IMR-90 (cell line): ENCODE measurements around the gene GGTA1. TPM values are rescaled to one million over a fixed set of nuclear protein-coding genes. Genes with fewer than 3 reads are reported as not detected.

Source experiments
- ATAC-seq: fragments of 200-7000 bp; cut with Tn5 transposase; 2 replicates; pipeline ENCODE4 v1.9.1; 2020; ENCODE audit warnings: low read depth, mild to moderate bottlenecking, moderate library complexity
- BruUV-seq: library from RNA; stranded (reverse); fragments of 400-500 nt; replicated peaks from 2 replicates; lab custom pipeline; 2021; lab: Mats Ljungman, UMichigan
- CTCF ChIA-PET: fragments of 300-600 bp; formaldehyde crosslinking; extraction: SDS; loops from one replicate; lab custom pipeline; 2021; ENCODE audit warnings: antibody characterized with exemption; lab: Yijun Ruan, JAX
- POLR2A ChIA-PET: fragments of 300-600 bp; sonication (Branson Sonifier 250); formaldehyde crosslinking; loops from one replicate; lab custom pipeline; 2022; ENCODE audit warnings: antibody characterized with exemption; ENCODE audit not compliant: unreplicated experiment; lab: Charles Lee
- DNase-seq: peaks from one replicate; pipeline ENCODE4 v3.0.0; 2013
- H2AFZ ChIP-seq: replicated peaks from 2 replicates; pipeline ENCODE3; 2013; ENCODE audit warnings: low read length, mild to moderate bottlenecking; ENCODE audit not compliant: poor library complexity
- H2AK5ac ChIP-seq: 2 replicates; pipeline ENCODE4 v1.6.1; 2013; ENCODE audit warnings: low read depth, low read length, inconsistent platforms
- H2AK9ac ChIP-seq: replicated peaks from 2 replicates; pipeline ENCODE3; 2013; ENCODE audit warnings: mild to moderate bottlenecking, low read depth, low read length, moderate library complexity; ENCODE audit not compliant: poor library complexity
- H2BK120ac ChIP-seq: 2 replicates; pipeline ENCODE4 v1.6.1; 2013; ENCODE audit warnings: low read depth, low read length, inconsistent platforms
- H2BK15ac ChIP-seq: 3 replicates; pipeline ENCODE4 v1.6.1; 2013; ENCODE audit warnings: low read depth, low read length, inconsistent platforms
- H2BK20ac ChIP-seq: 2 replicates; pipeline ENCODE4 v1.6.1; 2013; ENCODE audit warnings: low read depth, mild to moderate bottlenecking, inconsistent platforms, low read length, moderate library complexity
- H2BK5ac ChIP-seq: 2 replicates; pipeline ENCODE4 v1.6.1; 2013; ENCODE audit warnings: mild to moderate bottlenecking, low read depth, low read length, inconsistent platforms; ENCODE audit not compliant: poor library complexity, severe bottlenecking
- H3K14ac ChIP-seq: replicated peaks from 2 replicates; pipeline ENCODE4 v1.6.1; 2013; ENCODE audit warnings: low read depth, low read length, inconsistent platforms
- H3K18ac ChIP-seq: 2 replicates; pipeline ENCODE4 v1.6.1; 2013; ENCODE audit warnings: low read depth, low read length, control low read depth
- H3K23ac ChIP-seq: 2 replicates; pipeline ENCODE4 v1.6.1; 2013; ENCODE audit warnings: low read depth, low read length, inconsistent platforms
- H3K27ac ChIP-seq: 2 replicates; pipeline ENCODE4 v1.5.1; 2013; ENCODE audit warnings: mild to moderate bottlenecking, control low read depth, low read length; ENCODE audit not compliant: insufficient read depth
- H3K27me3 ChIP-seq: 2 replicates; pipeline ENCODE4 v1.6.1; 2013; ENCODE audit warnings: low read length; ENCODE audit not compliant: control insufficient read depth, insufficient read depth
- H3K36me3 ChIP-seq: 2 replicates; pipeline ENCODE4 v1.6.1; 2013; ENCODE audit warnings: low read length, mixed read lengths; ENCODE audit not compliant: control insufficient read depth, insufficient read depth
- H3K4ac ChIP-seq: 2 replicates; pipeline ENCODE4 v1.6.1; 2013; ENCODE audit warnings: low read depth, low read length, inconsistent platforms
- H3K4me1 ChIP-seq: 2 replicates; pipeline ENCODE4 v1.6.1; 2013; ENCODE audit warnings: low read length, mixed read lengths; ENCODE audit not compliant: control insufficient read depth, insufficient read depth
- H3K4me2 ChIP-seq: 2 replicates; pipeline ENCODE4 v1.6.1; 2013; ENCODE audit warnings: low read depth, mild to moderate bottlenecking, control low read depth, low read length, moderate library complexity
- H3K4me3 ChIP-seq: 2 replicates; pipeline ENCODE4 v1.5.1; 2013; ENCODE audit warnings: low read depth, mild to moderate bottlenecking, control low read depth, low read length, moderate library complexity; ENCODE audit not compliant: insufficient read depth
- H3K56ac ChIP-seq: 2 replicates; pipeline ENCODE4 v1.6.1; 2013; ENCODE audit warnings: low read length, inconsistent platforms; ENCODE audit not compliant: insufficient read depth; ENCODE audit errors: extremely low read depth
- H3K79me1 ChIP-seq, 2 experiments: 2 replicates each; pipeline ENCODE4 v1.6.1; 2013; ENCODE audit warnings: low read length in 2 of 2, inconsistent platforms in 1 of 2, low read depth in 1 of 2
- H3K9ac ChIP-seq: 2 replicates; pipeline ENCODE4 v1.6.1; 2013; ENCODE audit warnings: low read depth, low read length, control low read depth
- H3K9me1 ChIP-seq: 2 replicates; pipeline ENCODE4 v1.6.1; 2013; ENCODE audit warnings: low read length, inconsistent platforms; ENCODE audit not compliant: insufficient read depth
- H3K9me3 ChIP-seq: 2 replicates; pipeline ENCODE4 v1.6.1; 2013; ENCODE audit warnings: low read length; ENCODE audit not compliant: control insufficient read depth, insufficient read depth
- H4K20me1 ChIP-seq: 2 replicates; pipeline ENCODE4 v1.6.1; 2013; ENCODE audit warnings: low read length, inconsistent platforms; ENCODE audit not compliant: insufficient read depth
- H4K5ac ChIP-seq: 2 replicates; pipeline ENCODE4 v1.6.1; 2013; ENCODE audit warnings: mild to moderate bottlenecking, low read depth, low read length, control low read depth
- H4K8ac ChIP-seq, 2 experiments: 2 replicates each; pipeline ENCODE4 v1.6.1; 2013; ENCODE audit warnings: low read depth in 2 of 2, low read length in 2 of 2, control low read depth in 1 of 2, inconsistent platforms in 1 of 2
- H4K91ac ChIP-seq: 2 replicates; pipeline ENCODE4 v1.6.1; 2013; ENCODE audit warnings: low read depth, low read length, inconsistent platforms; ENCODE audit not compliant: insufficient read depth
- BHLHE40 ChIP-seq: fragments of 150-350 bp; IDR thresholded peaks from 2 replicates; pipeline ENCODE4 v1.6.1; 2016; ENCODE audit warnings: mild to moderate bottlenecking, low read depth, low read length
- CEBPB ChIP-seq: IDR thresholded peaks from 2 replicates; pipeline ENCODE4 v1.6.1; 2012; ENCODE audit warnings: low read depth, low read length, improper control_type of control experiment
- CTCF ChIP-seq: conservative IDR thresholded peaks from 2 replicates; pipeline ENCODE4 v1.5.1; 2012; ENCODE audit warnings: mild to moderate bottlenecking, low read depth, low read length, improper control_type of control experiment
- FOS ChIP-seq: fragments of 150-350 bp; IDR thresholded peaks from 2 replicates; pipeline ENCODE4 v1.6.1; 2016; ENCODE audit warnings: low read depth, low read length
- MAZ ChIP-seq: IDR thresholded peaks from 2 replicates; pipeline ENCODE4 v1.6.1; 2012; ENCODE audit warnings: low read depth, mild to moderate bottlenecking, low read length, improper control_type of control experiment, moderate library complexity, borderline replicate concordance
- MXI1 ChIP-seq: IDR thresholded peaks from 2 replicates; pipeline ENCODE4 v1.6.1; 2012; ENCODE audit warnings: low read depth, mild to moderate bottlenecking, low read length, moderate library complexity, borderline replicate concordance
- POLR2A ChIP-seq: IDR thresholded peaks from 2 replicates; pipeline ENCODE4 v1.6.1; 2012; ENCODE audit warnings: mild to moderate bottlenecking, low read depth, low read length
- RAD21 ChIP-seq: IDR thresholded peaks from 2 replicates; pipeline ENCODE4 v1.6.1; 2012; ENCODE audit warnings: low read length, improper control_type of control experiment
- RFX5 ChIP-seq: IDR thresholded peaks from 2 replicates; pipeline ENCODE4 v1.8.0; 2012; ENCODE audit warnings: low read depth, mild to moderate bottlenecking, low read length, moderate library complexity
- SMC3 ChIP-seq: fragments of 150-350 bp; IDR thresholded peaks from 2 replicates; pipeline ENCODE4 v1.6.1; 2016; ENCODE audit warnings: low read depth, mild to moderate bottlenecking, antibody characterized with exemption, low read length, moderate library complexity
- USF2 ChIP-seq: fragments of 150-350 bp; IDR thresholded peaks from 2 replicates; pipeline ENCODE4 v1.6.1; 2017; ENCODE audit warnings: mild to moderate bottlenecking, antibody characterized with exemption, low read length, low read depth
- WGBS, 2 experiments: methylation state at CpG; one replicate each; pipeline versions ENCODE4 v1.1.5 to v1.1.7; 2013; ENCODE audit warnings: missing lambda C conversion rate in 2 of 2; ENCODE audit not compliant: insufficient read length in 1 of 2; ENCODE audit errors: extremely low coverage in 2 of 2; 5-methylcytosine and 5-hydroxymethylcytosine counted together
- dilution Hi-C: fragments of 300-500 bp; cut with HindIII; formaldehyde crosslinking; loops from one replicate; pipeline ENCODE4 v1.14.3; 2018; ENCODE audit warnings: low sequenced_read_pairs; ENCODE audit not compliant: unreplicated experiment
- in situ Hi-C: fragments of 300-500 bp; cut with MboI; formaldehyde crosslinking; loops from 3 replicates; pipeline ENCODE4 v1.14.3; 2019; ENCODE audit warnings: low sequenced_read_pairs, inconsistent platforms, mixed read lengths
- intact Hi-C: fragments of 100-400 bp; cut with micrococcal nuclease; formaldehyde crosslinking; loops from 2 replicates; pipeline ENCODE4 v1.10.0; 2022
- polyA plus RNA-seq, 3 experiments: library from polyadenylated mRNA; depleted of rRNA; stranded (reverse); fragments of >200 nt; gene quantifications; 2 replicates each; pipeline ENCODE4 v1.2.3, GENCODE V29; 2012; ENCODE audit warnings: low replicate concordance in 1 of 3
- total RNA-seq: library from RNA; depleted of rRNA; stranded (reverse); fragments of >200 nt; gene quantifications from 2 replicates; pipeline ENCODE4 v1.2.3, GENCODE V29; 2012
- TF ChIP-seq, protein P1 (sequence below): fragments of 150-350 bp; IDR thresholded peaks from 2 replicates; pipeline ENCODE4 v1.6.1; 2016; ENCODE audit warnings: low read depth, mild to moderate bottlenecking, low read length, moderate library complexity, borderline replicate concordance

Gene GGTA1
- total and polyA plus RNA-seq, 2 of the 4 experiments (the other 2 are of a cell fraction): not detected

- Histone ChIP-seq H3K56ac (no peak overlapping the region), H2BK120ac (no peak overlapping the region), H3K79me1 (no peaks in the 10 kb centered on the region), H2BK5ac (no peak overlapping the region), H3K9me3 (no peaks in the 10 kb centered on the region), H2BK20ac (no peak overlapping the region), H4K91ac (no peak overlapping the region), H3K4me1 (peaks cover 2% of the 10 kb centered on the region; the same call in 1 of the 2 replicates), H3K27me3 (peaks cover 50% of the 10 kb centered on the region), H2AK9ac (no peak overlapping the region), H4K5ac (no peak overlapping the region), H3K4me2 (no peak overlapping the region), H3K36me3 (no peaks in the 10 kb centered on the region), H3K23ac (no peak overlapping the region), H3K9me1 (0 out of 2 replicates have a peak, but pooled peaks cover 5% of the 10 kb centered on the region), H3K4ac (no peak overlapping the region), H4K8ac (no peak overlapping the region), H4K20me1 (no peaks in the 10 kb centered on the region; the same call in 1 of the 2 replicates), H3K4me3 (no peak overlapping the region), H3K27ac (no peak overlapping the region), H3K9ac (no peak overlapping the region), H2BK15ac (no peak overlapping the region), H2AK5ac (no peak overlapping the region), H3K18ac (no peak overlapping the region), H2AFZ (no peak overlapping the region), H3K14ac (no peak overlapping the region)
- 50% methylated on average over 1 of the region's 3 CpGs; no CpG with 5 or more reads in 1 of the 2 experiments for WGBS, 2 experiments
- no TSS peak for BruUV-seq
- ATAC-seq (no peak), DNase-seq (no peak)
- dilution Hi-C loops: no loop called here
- TF ChIP-seq POLR2A: no peak
- no peak for TF ChIP-seq BHLHE40
- TF ChIP-seq FOS: no peak
- TF ChIP-seq MXI1: no peak
- no peak for TF ChIP-seq SMC3
- TF ChIP-seq CTCF: no peak
- TF ChIP-seq USF2: no peak
- TF ChIP-seq RAD21: no peak
- no peak for TF ChIP-seq CEBPB
- TF ChIP-seq MAZ: no peak
- TF ChIP-seq, protein P1, sequence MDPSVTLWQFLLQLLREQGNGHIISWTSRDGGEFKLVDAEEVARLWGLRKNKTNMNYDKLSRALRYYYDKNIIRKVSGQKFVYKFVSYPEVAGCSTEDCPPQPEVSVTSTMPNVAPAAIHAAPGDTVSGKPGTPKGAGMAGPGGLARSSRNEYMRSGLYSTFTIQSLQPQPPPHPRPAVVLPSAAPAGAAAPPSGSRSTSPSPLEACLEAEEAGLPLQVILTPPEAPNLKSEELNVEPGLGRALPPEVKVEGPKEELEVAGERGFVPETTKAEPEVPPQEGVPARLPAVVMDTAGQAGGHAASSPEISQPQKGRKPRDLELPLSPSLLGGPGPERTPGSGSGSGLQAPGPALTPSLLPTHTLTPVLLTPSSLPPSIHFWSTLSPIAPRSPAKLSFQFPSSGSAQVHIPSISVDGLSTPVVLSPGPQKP: no peak
- no peak for TF ChIP-seq RFX5
- ChIA-PET CTCF (interaction anchor here (1.8 kb wide), 1 partner anchor 11 kb away, joined by 9 read pairs; no protein-coding TSS in a partner anchor), POLR2A (interaction anchor here (0.6 kb wide), 1 partner anchor 1459 kb away, joined by 6 read pairs; no protein-coding TSS in a partner anchor)
- intact Hi-C loops: no loop called here
- in situ Hi-C loops: no loop called here
Measured at GRCh38 chr9:121450241-121450640, 49.4 kb downstream of the GGTA1 start.
